Measurements from ENCODE around the gene GBA3. TPM values are rescaled to one million over a fixed set of nuclear protein-coding genes. Genes with fewer than 3 reads are reported as not detected.

The GBA3 gene
- polyA plus RNA-seq, 2 donors, result 0.02 TPM; not detected in 1

- no peaks in the 10 kb centered on the region for H3K9me3 ChIP-seq (ENCODE audit: control insufficient read depth in 2 of 2, insufficient read depth in 1 of 2, low read depth in 1 of 2, low read length in 1 of 2)
- no peaks in the 10 kb centered on the region for H3K4me1 ChIP-seq (ENCODE audit: control insufficient read depth in 2 of 2, insufficient read depth in 2 of 2, low read length in 1 of 2)
- H3K27me3 ChIP-seq (ENCODE audit: control insufficient read depth in 1 of 2, insufficient read depth in 2 of 2, low read length in 2 of 2), result no peaks in the 10 kb centered on the region
- H3K4me3 ChIP-seq (ENCODE audit: low read depth in 1 of 2, low read length in 2 of 2), result no peak overlapping the region
- 75 to 77% methylated on average over 5 of the region's 5 CpGs for WGBS, 2 donors
- H3K36me3 ChIP-seq (ENCODE audit: control insufficient read depth in 2 of 2, insufficient read depth in 2 of 2, low read length in 1 of 2), result no peaks in the 10 kb centered on the region
- H3K27ac ChIP-seq (ENCODE audit: low read depth in 2 of 2, low read length in 1 of 2), result no peak overlapping the region
Measured at GRCh38 chr4:22794732-22795131, 102.0 kb downstream of the GBA3 start.

GRCh38 chr4:22801391-22801790 lies 108.7 kb downstream of the GBA3 start:
- no peak overlapping the region for H3K4me3 ChIP-seq (ENCODE audit: low read depth in 1 of 2, low read length in 2 of 2)
- no peak overlapping the region for H3K27ac ChIP-seq (ENCODE audit: low read depth in 2 of 2, low read length in 1 of 2)
- H3K27me3 ChIP-seq (ENCODE audit: control insufficient read depth in 1 of 2, insufficient read depth in 2 of 2, low read length in 2 of 2), result no peaks in the 10 kb centered on the region
- no peaks in the 10 kb centered on the region for H3K4me1 ChIP-seq (ENCODE audit: control insufficient read depth in 2 of 2, insufficient read depth in 2 of 2, low read length in 1 of 2)
- no peaks in the 10 kb centered on the region for H3K36me3 ChIP-seq (ENCODE audit: control insufficient read depth in 2 of 2, insufficient read depth in 2 of 2, low read length in 1 of 2)
- no peaks in the 10 kb centered on the region for H3K9me3 ChIP-seq (ENCODE audit: control insufficient read depth in 2 of 2, insufficient read depth in 1 of 2, low read depth in 1 of 2, low read length in 1 of 2)

DNA sequence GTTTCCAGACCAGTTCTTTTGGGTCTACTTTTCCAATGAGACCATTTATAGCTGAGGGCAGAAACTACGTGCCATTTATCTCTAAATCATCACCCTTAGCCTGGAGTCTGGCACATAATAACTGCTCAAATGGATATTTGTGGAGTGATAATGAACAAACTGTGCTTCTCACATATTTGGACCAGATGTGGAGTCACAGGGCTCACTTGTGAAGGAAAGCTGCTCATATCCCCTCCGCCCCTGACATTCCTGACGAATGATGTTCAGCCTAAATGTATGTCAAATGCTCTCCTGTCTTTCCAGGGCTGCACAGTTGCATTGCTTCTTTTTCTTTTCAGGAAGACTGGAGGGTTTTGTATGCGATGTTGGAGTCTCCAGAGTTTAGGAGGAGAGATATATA lies 110.1 kb downstream of the GBA3 start:
- Histone ChIP-seq H3K4me1 (ENCODE audit: control insufficient read depth in 2 of 2, insufficient read depth in 2 of 2, low read length in 1 of 2) (no peaks in the 10 kb centered on the region), H3K4me3 (ENCODE audit: low read depth in 1 of 2, low read length in 2 of 2) (no peak overlapping the region), H3K27me3 (ENCODE audit: control insufficient read depth in 1 of 2, insufficient read depth in 2 of 2, low read length in 2 of 2) (no peaks in the 10 kb centered on the region), H3K9me3 (ENCODE audit: control insufficient read depth in 2 of 2, insufficient read depth in 1 of 2, low read depth in 1 of 2, low read length in 1 of 2) (no peaks in the 10 kb centered on the region), H3K36me3 (ENCODE audit: control insufficient read depth in 2 of 2, insufficient read depth in 2 of 2, low read length in 1 of 2) (no peaks in the 10 kb centered on the region), H3K27ac (ENCODE audit: low read depth in 2 of 2, low read length in 1 of 2) (no peak overlapping the region)
- 71 to 75% methylated on average over 4 of the region's 4 CpGs for WGBS, 2 donors

DNA sequence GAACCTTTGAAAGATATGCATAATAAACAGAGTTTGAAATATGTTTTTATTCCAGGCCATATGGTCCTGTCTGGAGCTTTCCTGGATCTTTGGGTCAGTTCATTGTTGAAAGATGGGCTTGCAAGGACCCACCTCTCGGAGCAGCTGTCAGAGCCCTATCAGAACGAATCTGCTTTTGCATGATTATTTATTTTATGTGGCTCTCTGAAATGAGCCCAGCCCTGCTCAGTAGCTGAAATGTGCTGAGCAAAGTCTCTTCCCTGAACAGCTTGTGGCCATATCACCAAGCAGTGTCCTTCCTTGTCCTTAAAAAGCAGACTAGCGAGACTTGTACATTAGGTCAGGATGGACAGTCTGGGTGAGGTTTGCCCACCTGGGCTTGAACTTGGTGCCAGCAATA lies 110.8 kb downstream of the GBA3 start:
- 72 to 77% methylated on average over 3 of the region's 3 CpGs for WGBS, 2 donors
- Histone ChIP-seq H3K4me3 (ENCODE audit: low read depth in 1 of 2, low read length in 2 of 2) (no peak overlapping the region), H3K36me3 (ENCODE audit: control insufficient read depth in 2 of 2, insufficient read depth in 2 of 2, low read length in 1 of 2) (no peaks in the 10 kb centered on the region), H3K4me1 (ENCODE audit: control insufficient read depth in 2 of 2, insufficient read depth in 2 of 2, low read length in 1 of 2) (no peaks in the 10 kb centered on the region), H3K9me3 (ENCODE audit: control insufficient read depth in 2 of 2, insufficient read depth in 1 of 2, low read depth in 1 of 2, low read length in 1 of 2) (no peaks in the 10 kb centered on the region), H3K27ac (ENCODE audit: low read depth in 2 of 2, low read length in 1 of 2) (no peak overlapping the region), H3K27me3 (ENCODE audit: control insufficient read depth in 1 of 2, insufficient read depth in 2 of 2, low read length in 2 of 2) (no peaks in the 10 kb centered on the region)

- Histone ChIP-seq H3K36me3 (ENCODE audit: control insufficient read depth in 2 of 2, insufficient read depth in 2 of 2, low read length in 1 of 2) (no peaks in the 10 kb centered on the region), H3K27me3 (ENCODE audit: control insufficient read depth in 1 of 2, insufficient read depth in 2 of 2, low read length in 2 of 2) (no peaks in the 10 kb centered on the region), H3K27ac (ENCODE audit: low read depth in 2 of 2, low read length in 1 of 2) (no peak overlapping the region), H3K4me1 (ENCODE audit: control insufficient read depth in 2 of 2, insufficient read depth in 2 of 2, low read length in 1 of 2) (no peaks in the 10 kb centered on the region), H3K4me3 (ENCODE audit: low read depth in 1 of 2, low read length in 2 of 2) (no peak overlapping the region), H3K9me3 (ENCODE audit: control insufficient read depth in 2 of 2, insufficient read depth in 1 of 2, low read depth in 1 of 2, low read length in 1 of 2) (no peaks in the 10 kb centered on the region)
- WGBS, 2 donors, result 35 to 45% methylated on average over 2 of the region's 2 CpGs
Measured at GRCh38 chr4:22814906-22815305, 122.2 kb downstream of the GBA3 start.

- Histone ChIP-seq H3K27me3 (ENCODE audit: control insufficient read depth in 1 of 2, insufficient read depth in 2 of 2, low read length in 2 of 2) (no peaks in the 10 kb centered on the region), H3K9me3 (ENCODE audit: control insufficient read depth in 2 of 2, insufficient read depth in 1 of 2, low read depth in 1 of 2, low read length in 1 of 2) (no peaks in the 10 kb centered on the region), H3K4me3 (ENCODE audit: low read depth in 1 of 2, low read length in 2 of 2) (no peak overlapping the region), H3K27ac (ENCODE audit: low read depth in 2 of 2, low read length in 1 of 2) (no peak overlapping the region), H3K36me3 (ENCODE audit: control insufficient read depth in 2 of 2, insufficient read depth in 2 of 2, low read length in 1 of 2) (no peaks in the 10 kb centered on the region), H3K4me1 (ENCODE audit: control insufficient read depth in 2 of 2, insufficient read depth in 2 of 2, low read length in 1 of 2) (no peaks in the 10 kb centered on the region)
- WGBS, 2 donors, result 83 to 86% methylated on average over 6 of the region's 6 CpGs
Measured at GRCh38 chr4:22824091-22824490, 131.4 kb downstream of the GBA3 start.

DNA sequence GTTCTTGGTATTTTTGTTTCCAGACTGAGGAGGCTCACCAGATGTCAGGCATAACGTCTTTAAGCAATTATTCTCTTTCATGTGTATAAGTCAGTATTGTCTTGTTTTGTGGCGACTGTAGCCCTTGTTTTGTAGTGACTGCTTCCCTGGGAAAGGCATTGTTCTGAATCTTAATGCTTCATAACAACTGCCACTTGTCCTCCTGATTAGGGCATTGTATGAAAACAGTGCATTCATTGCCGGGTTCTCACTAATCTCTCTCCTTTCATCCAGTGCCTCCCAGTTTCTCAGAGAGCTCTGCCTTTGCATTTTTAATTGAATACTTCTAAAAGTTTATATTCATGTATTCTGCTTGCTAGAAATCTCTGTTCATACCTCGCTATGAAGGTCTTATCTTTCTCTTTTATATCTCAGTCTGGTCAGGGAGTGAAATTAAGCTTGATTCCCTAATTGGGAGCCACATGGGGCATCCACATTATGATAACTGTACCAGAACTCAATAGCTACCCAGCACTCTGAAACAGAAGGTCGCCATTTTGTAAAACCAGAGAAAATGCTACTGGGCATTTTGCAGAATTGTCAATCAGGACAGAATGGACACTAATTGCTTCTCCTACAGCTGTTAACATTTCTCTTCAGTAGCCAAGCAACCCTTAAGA lies 149.8 kb downstream of the GBA3 start:
- Histone ChIP-seq H3K27ac (ENCODE audit: low read depth in 2 of 2, low read length in 1 of 2) (no peak overlapping the region), H3K9me3 (ENCODE audit: control insufficient read depth in 2 of 2, insufficient read depth in 1 of 2, low read depth in 1 of 2, low read length in 1 of 2) (no peaks in the 10 kb centered on the region), H3K27me3 (ENCODE audit: control insufficient read depth in 1 of 2, insufficient read depth in 2 of 2, low read length in 2 of 2) (no peaks in the 10 kb centered on the region), H3K36me3 (ENCODE audit: control insufficient read depth in 2 of 2, insufficient read depth in 2 of 2, low read length in 1 of 2) (no peaks in the 10 kb centered on the region), H3K4me1 (ENCODE audit: control insufficient read depth in 2 of 2, insufficient read depth in 2 of 2, low read length in 1 of 2) (no peaks in the 10 kb centered on the region), H3K4me3 (ENCODE audit: low read depth in 1 of 2, low read length in 2 of 2) (no peak overlapping the region)
- 63 to 67% methylated on average over 5 of the region's 5 CpGs for WGBS, 2 donors

DNA sequence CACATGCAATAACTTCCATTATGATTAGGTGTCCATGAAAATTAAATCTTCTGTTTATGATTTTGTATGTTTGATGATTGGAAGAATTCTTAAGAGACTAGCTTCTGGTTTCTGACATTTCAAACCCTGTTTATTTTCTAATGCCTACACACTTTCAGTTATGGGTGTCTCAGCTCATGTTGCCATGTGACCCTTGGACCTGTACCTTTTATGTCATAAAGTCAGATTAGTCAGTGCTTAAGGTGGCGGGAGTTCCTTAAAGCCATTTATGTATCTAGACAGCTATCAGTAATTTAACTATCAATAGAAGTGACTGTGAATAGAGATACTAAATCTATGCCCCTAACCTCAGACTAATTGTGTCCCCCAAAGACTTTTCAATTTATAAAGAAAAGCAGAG lies 155.6 kb downstream of the GBA3 start:
- 12 to 71% methylated on average over 1 of the region's 1 CpG for WGBS, 2 donors

DNA sequence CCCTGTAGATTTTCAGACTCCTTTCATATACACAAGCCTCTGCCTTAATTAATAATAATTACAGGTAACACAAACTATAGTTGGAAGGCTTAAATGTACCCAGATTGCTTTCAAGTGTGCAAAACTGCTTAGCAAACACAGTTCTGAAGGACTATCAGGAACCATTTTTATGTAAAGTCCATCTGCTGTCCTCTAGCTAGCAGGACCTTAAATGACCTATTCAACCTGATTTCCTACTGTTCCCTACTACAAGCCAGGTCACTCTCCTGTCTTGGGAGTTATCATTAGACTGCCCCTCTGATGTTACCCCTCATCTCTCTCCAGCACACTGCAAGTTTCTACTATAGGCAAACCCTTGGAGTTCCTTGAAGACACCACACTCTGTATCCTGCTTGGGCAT lies 157.3 kb downstream of the GBA3 start:
- H3K27ac ChIP-seq (ENCODE audit: low read depth in 2 of 2, low read length in 1 of 2), result no peak overlapping the region
- H3K9me3 ChIP-seq (ENCODE audit: control insufficient read depth in 2 of 2, insufficient read depth in 1 of 2, low read depth in 1 of 2, low read length in 1 of 2), result no peaks in the 10 kb centered on the region
- H3K27me3 ChIP-seq (ENCODE audit: control insufficient read depth in 1 of 2, insufficient read depth in 2 of 2, low read length in 2 of 2), result no peaks in the 10 kb centered on the region
- H3K4me1 ChIP-seq (ENCODE audit: control insufficient read depth in 2 of 2, insufficient read depth in 2 of 2, low read length in 1 of 2), result no peaks in the 10 kb centered on the region
- no peaks in the 10 kb centered on the region for H3K36me3 ChIP-seq (ENCODE audit: control insufficient read depth in 2 of 2, insufficient read depth in 2 of 2, low read length in 1 of 2)
- no peak overlapping the region for H3K4me3 ChIP-seq (ENCODE audit: low read depth in 1 of 2, low read length in 2 of 2)

More for the DNA sequence above, 155.6 kb downstream of the GBA3 start:
- H3K4me3 ChIP-seq (ENCODE audit: low read depth in 1 of 2, low read length in 2 of 2), result no peak overlapping the region
- H3K36me3 ChIP-seq (ENCODE audit: control insufficient read depth in 2 of 2, insufficient read depth in 2 of 2, low read length in 1 of 2), result no peaks in the 10 kb centered on the region
- no peaks in the 10 kb centered on the region for H3K9me3 ChIP-seq (ENCODE audit: control insufficient read depth in 2 of 2, insufficient read depth in 1 of 2, low read depth in 1 of 2, low read length in 1 of 2)
- H3K27me3 ChIP-seq (ENCODE audit: control insufficient read depth in 1 of 2, insufficient read depth in 2 of 2, low read length in 2 of 2), result no peaks in the 10 kb centered on the region
- no peak overlapping the region for H3K27ac ChIP-seq (ENCODE audit: low read depth in 2 of 2, low read length in 1 of 2)
- H3K4me1 ChIP-seq (ENCODE audit: control insufficient read depth in 2 of 2, insufficient read depth in 2 of 2, low read length in 1 of 2), result no peaks in the 10 kb centered on the region

DNA sequence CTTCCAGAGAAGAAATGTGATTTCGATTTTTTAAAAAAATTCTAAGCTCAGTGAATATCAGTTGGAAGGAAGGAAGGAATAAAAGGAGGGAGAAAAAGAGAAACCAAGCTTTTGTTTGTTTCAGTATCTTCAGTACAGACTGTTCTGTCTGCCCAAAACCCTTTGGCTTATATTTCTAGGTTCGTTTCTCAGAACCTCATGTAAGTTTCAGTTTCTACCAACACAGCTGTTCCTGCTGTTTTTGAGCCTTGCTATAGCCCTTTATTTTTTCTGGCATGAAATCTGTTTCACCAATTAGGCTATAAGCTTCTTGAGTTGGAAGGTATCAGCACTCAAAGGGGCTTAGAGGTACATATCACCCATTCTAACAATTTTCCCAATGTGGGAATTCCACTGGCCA lies 157.9 kb downstream of the GBA3 start:
- 22 to 29% methylated on average over 2 of the region's 2 CpGs for WGBS, 2 donors

More for the DNA sequence above, 157.9 kb downstream of the GBA3 start:
- H3K9me3 ChIP-seq (ENCODE audit: control insufficient read depth in 2 of 2, insufficient read depth in 1 of 2, low read depth in 1 of 2, low read length in 1 of 2), result no peaks in the 10 kb centered on the region
- no peak overlapping the region for H3K27ac ChIP-seq (ENCODE audit: low read depth in 2 of 2, low read length in 1 of 2)
- H3K4me1 ChIP-seq (ENCODE audit: control insufficient read depth in 2 of 2, insufficient read depth in 2 of 2, low read length in 1 of 2), result no peaks in the 10 kb centered on the region
- H3K4me3 ChIP-seq (ENCODE audit: low read depth in 1 of 2, low read length in 2 of 2), result no peak overlapping the region
- no peaks in the 10 kb centered on the region for H3K36me3 ChIP-seq (ENCODE audit: control insufficient read depth in 2 of 2, insufficient read depth in 2 of 2, low read length in 1 of 2)
- no peaks in the 10 kb centered on the region for H3K27me3 ChIP-seq (ENCODE audit: control insufficient read depth in 1 of 2, insufficient read depth in 2 of 2, low read length in 2 of 2)

All from esophagus (tissue), 2 donors.